Ishikawa (cell line): Measurements from ENCODE around the gene RELN.

ENCODE experiments used
- CEBPB ChIP-seq: IDR thresholded peaks from 2 replicates; pipeline ENCODE4 v1.6.1; 2012
- EGR1 ChIP-seq: IDR thresholded peaks from 2 replicates; pipeline ENCODE4 v1.6.1; 2012
- EP300 ChIP-seq: IDR thresholded peaks from 2 replicates; pipeline ENCODE4 v1.6.1; 2012; ENCODE audit warnings: borderline replicate concordance
- FOXM1 ChIP-seq: IDR thresholded peaks from 2 replicates; pipeline ENCODE4 v1.6.1; 2012; ENCODE audit warnings: low read depth, borderline replicate concordance
- MAX ChIP-seq: IDR thresholded peaks from 2 replicates; pipeline ENCODE4 v1.6.1; 2012
- NFIC ChIP-seq: IDR thresholded peaks from 2 replicates; pipeline ENCODE4 v1.6.1; 2012
- RAD21 ChIP-seq: IDR thresholded peaks from 2 replicates; pipeline ENCODE4 v1.6.1; 2012; ENCODE audit warnings: low read depth
- REST ChIP-seq: IDR thresholded peaks from 2 replicates; pipeline ENCODE4 v1.6.1; 2012; ENCODE audit warnings: low read depth, mild to moderate bottlenecking
- TEAD4 ChIP-seq: IDR thresholded peaks from 2 replicates; pipeline ENCODE4 v1.6.1; 2012
- YY1 ChIP-seq: IDR thresholded peaks from 2 replicates; pipeline ENCODE4 v1.6.1; 2012; ENCODE audit warnings: low read depth
- ZBTB7A ChIP-seq: IDR thresholded peaks from 2 replicates; pipeline ENCODE4 v1.6.1; 2012; ENCODE audit warnings: low read depth

GRCh38 chr7:103879928-103880600 lies 109.4 kb downstream of the RELN start:
- TF ChIP-seq FOXM1 (no peak), MAX (no peak), NFIC (no peak), RAD21 (no peak), REST (no peak), EP300 (no peak), CEBPB (no peak), TEAD4 (no peak), EGR1 (no peak), YY1 (no peak), ZBTB7A (no peak)
